KBM-7 (cell line): Measurements from ENCODE around the gene DAG1.

Experiments
- DNase-seq: peaks from one replicate; pipeline ENCODE4 v3.0.0-alpha.2; 2015
- in situ Hi-C: fragments of 300-500 bp; cut with MboI; formaldehyde crosslinking; loops from 2 replicates; pipeline ENCODE4 v1.14.3; 2020; ENCODE audit warnings: low sequenced_read_pairs, low pct_unique_long_range_greater_than_20kb, mixed read lengths

Gene DAG1

DNA sequence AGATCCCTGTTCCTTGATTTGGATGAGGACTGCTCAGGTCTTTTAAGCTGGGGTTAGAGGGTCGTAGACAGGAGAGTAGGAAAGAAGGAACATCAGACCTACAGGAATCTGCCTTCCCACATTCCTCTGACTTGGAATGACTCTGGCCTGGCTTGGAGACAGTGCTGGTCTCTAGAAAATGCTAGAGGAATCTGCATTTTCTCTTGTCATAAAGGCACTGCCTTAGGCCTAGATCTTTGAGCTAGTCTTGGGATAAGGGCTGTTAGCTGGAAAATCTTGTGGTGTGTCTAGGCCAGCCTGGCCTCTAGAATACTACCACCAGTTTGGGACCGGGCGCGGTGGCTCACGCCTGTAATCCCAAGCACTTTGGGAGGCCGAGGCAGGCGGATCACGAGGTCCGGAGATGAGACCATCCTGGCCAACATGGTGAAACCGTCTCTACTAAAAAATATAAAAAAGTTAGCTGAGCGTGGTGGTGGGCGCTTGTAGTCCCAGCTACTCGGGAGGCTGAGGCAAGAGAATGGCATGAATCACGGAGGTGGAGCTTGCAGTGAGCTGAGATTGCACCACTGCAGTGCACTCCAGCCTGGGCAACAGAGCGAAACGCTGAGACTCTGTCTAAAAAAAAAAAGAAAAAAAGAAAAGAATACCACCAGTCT is 66.9 kb downstream of the DAG1 start:
- no peak for DNase-seq
- in situ Hi-C loops, result no loop called here

DNA sequence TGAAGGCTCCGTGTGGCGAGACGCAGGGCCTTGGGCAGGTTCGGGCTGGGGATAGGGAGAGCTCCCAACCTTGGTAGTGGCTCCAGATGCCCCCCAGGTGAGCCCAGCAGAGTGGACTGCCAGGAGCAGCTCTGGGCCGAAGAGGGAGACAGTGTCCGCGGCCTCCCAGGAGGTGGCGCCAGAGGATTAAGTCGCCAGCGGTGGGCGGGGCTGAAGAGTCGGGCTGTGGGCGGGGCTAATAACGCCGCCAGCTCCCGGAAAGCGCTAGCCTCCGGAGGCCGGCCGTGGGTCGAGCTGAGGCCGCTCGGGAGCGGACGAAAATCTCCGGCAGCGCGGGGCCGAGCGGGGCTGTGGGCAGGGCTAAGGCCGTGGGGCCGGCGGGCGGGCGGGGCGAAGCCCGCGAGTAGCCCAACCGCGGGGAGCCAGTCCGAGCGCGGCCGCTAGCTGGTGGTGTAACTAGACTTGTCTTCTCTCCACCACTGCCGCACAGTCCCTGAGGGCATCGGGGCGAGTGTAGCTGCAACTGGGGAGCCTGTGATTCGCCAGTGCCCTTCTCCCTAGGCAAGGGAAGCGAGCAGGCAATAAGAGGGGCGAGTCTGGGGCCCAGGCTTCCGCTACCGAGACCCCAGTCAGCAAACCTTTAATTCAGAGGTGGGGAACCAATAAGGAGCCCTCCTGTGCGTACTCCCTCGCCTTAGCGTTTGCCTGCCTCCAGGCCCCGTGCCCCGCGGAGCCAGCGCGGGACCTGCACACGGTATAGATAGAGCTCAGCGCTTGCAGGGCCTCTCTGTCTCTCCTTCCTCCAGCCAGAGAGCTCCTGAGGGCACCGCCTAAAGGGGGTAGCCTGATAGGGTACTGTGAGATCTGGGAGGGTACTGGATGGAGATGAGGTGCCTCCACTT is 69.8 kb downstream of the DAG1 start:
- peak; percentile 93 for DNase-seq
- in situ Hi-C loops, result loop anchor here (10.0 kb wide), 1 partner anchor 135 kb away; the partner anchor contains the start of gene APEH

DNA sequence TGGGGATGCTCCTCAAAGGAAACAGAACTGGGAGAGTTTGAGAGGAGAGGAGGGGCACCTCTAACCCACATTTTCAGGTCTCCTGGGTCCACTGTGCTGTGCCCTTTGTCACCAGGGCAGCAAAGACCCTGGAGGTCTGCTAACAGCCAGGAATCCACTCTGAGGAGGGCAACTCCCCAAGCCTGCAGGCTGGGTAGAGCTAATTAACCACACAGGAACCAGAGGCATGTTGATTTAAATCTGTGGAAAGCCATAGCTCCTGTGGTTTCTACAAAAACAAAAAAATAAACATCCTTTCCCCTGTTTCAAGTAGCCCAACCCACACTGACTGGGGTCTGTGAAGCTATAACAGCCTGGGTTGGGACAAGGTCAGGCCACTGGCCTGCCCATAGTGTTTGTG is 82.0 kb downstream of the DAG1 start:
- DNase-seq, result no peak
- in situ Hi-C loops, result no loop called here

DNA sequence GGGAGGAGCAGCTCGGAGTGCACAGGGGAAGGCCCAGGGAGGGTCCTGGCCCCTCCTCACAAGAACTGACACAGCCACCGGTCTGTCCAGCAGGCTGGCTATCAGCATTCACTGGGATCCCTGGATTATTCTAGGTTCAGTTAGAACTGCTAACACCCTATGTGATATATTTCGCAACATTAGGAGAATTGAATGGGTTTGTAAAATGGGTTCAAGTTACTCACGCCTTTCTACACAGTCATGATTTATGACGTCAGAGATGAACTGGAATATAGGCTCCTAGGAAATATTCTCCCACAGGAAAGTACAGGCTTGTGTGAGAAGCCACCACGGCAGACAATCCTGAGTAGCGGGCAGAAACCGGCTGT is 83.2 kb downstream of the DAG1 start:
- in situ Hi-C loops, result no loop called here
- no peak for DNase-seq

DNA sequence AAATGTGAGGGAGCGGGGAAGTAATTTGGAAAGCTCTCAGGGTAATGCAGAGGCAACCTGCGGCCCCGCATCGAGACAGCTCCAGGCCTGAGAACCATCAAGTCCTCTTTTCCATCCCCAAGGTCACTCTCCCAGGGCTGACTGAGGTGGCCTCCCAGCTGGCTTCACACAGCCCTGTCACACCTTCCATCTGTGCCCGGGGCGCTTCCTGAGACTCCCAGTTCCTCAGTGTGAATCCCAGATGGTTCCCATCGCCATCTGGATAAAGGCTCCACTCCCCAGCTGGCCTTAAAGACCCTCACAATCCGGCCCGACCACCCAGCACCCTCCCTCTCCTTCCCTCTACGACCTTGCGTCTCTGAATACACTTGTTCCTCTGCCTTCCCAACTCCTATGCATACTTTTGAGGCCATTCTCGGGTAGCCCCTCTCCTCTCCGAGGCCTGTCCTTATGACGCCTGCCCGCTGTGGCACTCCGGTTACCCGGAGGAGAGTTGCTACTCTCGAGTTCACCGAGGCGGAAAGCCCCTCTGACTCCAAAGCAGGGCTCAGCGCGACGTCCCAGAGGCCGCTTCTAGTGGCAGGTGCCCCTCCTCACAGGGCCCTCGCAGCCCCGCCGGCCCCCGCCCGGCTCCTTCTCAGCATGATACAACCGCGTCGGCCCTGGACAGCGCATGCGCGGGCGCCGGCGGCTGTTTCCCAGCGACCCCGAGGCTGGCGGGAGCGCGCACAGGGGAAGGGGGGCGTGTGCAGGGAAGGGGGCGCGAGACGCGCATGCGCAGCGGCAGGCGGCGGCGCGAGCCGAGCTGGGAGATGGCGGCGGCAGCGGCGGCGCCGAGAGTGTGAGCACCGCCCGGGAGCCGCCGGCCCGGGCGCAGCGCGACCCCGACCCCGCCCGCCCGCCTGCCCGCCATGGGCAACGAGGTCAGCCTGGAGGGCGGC is 83.9 kb downstream of the DAG1 start, which contains the start of gene BSN:
Gene BSN (plus strand): TSS at position 786 of the 941 bp plus-strand sequence. CDS start 126 bp downstream, at position 912.
- peak; percentile 89 for DNase-seq
- in situ Hi-C loops, result no loop called here

DNA sequence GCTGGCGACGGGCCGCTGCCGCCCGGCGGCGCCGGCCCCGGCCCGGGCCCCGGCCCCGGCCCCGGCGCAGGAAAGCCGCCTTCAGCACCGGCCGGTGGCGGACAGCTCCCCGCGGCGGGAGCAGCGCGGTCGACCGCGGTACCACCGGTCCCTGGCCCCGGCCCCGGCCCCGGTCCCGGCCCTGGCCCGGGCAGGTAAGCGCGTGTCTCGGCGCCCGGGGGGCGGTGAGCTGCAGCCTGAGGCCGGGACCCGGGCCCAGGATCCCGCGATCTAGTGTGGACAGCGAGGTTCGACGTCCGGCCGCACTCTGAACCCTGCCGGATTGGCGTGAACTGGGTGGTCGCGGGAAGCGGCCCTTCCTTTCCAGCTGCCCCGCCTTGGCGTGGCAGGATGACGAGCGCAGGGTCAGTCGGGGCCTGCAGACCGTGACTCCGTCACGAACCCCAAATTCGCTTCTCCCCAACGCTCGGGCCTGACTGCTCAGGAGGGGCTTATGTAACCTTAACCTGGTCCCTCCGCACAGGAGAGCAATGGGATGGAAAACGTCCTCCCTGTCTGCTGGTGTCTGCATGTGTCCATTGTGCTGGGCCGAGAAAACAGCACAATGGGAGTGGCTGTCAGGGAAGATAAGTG is 84.7 kb downstream of the DAG1 start:
- DNase-seq, result no peak
- in situ Hi-C loops, result no loop called here

DNA sequence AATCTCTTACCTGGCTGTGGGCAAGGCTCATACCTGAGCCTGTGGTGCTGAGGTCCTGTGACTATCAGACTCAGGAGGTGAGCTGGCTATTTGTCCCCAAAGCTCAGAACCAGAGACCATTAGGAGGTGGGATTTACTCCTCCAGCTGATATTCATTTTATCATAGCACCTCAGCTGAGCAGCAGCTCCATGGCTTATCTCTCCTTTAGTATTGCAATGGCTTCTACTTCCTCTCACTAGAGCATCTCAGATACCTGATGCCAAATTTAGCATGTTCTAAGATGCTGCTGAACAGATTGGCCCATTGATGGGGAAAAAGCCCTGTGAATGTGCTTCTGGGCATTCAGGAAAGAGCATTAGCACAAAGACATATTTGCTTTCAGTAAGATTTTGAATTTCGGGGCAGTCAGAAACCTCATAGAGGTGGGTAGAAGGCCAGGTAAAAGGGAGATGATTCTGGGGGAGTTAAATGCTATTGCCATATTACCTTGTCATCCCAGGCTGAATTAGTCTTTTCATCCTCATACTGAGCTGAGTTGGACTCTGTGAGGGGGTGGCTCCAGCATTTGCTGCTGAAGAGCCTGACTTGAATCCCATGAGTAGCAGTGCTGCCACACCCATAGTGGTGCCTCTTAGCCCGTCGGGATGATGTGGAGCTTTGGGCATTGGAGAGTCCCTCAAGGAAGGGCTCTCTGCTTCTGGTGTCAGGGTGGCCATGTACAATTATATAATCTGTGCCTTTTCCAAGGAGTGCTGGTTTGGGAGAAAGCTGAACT is 86.6 kb downstream of the DAG1 start:
- DNase-seq, result no peak
- in situ Hi-C loops, result no loop called here

DNA sequence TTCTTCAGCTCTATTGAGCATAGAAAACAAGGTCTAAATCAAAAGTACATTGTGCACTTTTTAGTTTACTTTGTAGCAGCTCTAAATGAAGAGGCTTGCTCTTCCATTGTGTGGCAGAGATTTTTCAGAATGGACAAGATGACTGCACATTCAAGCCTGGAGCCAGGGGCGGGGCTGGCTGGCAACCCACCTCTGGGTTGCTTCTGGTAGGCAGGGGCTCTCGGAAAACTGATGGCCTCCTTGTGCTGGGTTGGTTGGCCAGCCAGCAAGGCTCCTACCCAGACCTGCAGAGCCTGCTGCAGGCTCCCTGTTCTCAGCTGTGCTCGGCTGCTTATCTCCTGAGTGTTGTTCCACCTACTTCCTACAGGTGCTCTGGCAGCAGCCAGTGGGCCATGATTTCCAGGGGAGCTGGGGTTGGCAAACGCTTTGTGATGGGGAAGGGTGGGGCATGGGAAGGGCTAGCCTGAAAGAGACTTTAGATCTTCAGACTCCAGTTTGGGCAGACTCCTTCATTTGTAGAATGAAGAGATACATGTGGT is 93.0 kb downstream of the DAG1 start:
- in situ Hi-C loops, result no loop called here
- no peak for DNase-seq

DNA sequence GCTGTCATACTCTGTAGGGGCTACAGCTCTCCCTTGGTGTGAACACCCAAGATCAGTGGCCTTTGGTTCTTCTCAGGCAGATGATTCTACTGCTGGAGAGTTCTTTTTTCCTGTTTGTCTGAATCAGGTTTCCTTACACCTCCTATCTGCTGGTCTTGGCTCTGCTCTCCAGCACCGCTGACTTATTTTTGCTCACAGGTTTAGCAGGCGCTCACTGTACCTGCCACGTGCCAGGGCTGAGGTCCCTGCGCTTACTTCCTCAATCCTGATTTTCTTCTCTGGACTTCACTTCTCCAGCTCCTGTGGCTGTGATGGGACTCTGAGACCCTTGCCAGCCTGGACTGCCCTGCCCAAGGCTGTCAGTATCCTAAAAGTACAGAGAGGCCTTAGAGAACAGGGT is 93.7 kb downstream of the DAG1 start:
- DNase-seq, result no peak
- in situ Hi-C loops, result no loop called here

DNA sequence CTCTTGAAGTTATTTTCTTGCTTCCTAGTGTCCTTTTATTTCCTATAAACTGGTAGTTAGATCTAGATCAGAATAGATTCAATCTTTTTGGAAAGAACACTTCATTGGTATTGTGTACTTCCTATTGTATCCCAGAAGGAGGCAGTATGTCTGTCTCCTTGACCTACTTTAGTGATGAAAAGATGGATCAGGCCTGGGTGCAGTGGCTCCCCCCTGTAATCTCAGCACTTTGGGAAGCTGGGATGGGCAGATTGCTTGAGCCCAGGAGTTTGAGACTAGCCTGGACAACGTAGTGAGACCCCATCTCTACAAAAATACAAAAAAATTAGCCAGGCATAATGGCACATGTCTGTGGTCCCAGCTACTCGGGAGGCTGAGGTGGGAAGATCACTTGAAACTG is 96.2 kb downstream of the DAG1 start:
- DNase-seq, result no peak
- in situ Hi-C loops, result no loop called here

DNA sequence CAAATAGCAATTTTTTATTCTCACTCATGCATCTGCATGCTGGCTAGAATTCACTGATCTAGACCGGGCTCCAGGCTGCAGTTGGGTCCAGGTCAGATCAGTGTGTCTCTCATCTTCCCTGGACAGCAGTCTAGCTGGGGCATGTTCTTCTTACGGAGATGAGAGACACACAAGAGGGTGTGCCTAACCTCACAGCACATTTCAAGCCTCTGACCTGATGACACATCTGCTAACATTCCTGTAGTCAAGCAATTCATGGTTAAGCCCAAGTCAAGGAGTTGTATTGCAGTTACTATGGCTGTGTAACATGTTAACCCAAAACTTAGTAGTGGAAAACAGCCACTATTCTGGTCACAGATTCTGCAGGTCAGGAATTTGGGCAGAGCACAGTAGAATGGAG is 97.3 kb downstream of the DAG1 start:
- in situ Hi-C loops, result no loop called here
- no peak for DNase-seq

DNA sequence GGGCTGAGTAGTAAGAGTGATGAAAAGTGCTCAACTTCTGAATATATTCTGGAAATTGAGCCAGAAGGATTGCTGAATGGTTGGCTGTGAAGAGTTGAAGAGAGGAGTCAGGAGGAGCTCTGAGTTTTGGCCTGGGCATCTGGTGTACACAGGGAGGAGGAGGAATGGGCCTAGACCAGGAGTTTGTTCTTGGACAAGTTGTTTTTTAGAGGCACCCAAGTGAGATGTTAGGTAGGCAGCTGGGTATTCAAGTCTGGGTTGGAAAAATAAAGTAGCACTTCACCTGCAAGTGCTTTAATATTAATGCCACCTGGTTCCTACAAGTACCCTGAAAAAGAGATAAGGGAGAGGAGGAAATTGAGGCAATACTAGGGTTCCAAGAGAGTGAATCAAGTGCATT is 98.9 kb downstream of the DAG1 start:
- in situ Hi-C loops, result no loop called here
- no peak for DNase-seq

DNA sequence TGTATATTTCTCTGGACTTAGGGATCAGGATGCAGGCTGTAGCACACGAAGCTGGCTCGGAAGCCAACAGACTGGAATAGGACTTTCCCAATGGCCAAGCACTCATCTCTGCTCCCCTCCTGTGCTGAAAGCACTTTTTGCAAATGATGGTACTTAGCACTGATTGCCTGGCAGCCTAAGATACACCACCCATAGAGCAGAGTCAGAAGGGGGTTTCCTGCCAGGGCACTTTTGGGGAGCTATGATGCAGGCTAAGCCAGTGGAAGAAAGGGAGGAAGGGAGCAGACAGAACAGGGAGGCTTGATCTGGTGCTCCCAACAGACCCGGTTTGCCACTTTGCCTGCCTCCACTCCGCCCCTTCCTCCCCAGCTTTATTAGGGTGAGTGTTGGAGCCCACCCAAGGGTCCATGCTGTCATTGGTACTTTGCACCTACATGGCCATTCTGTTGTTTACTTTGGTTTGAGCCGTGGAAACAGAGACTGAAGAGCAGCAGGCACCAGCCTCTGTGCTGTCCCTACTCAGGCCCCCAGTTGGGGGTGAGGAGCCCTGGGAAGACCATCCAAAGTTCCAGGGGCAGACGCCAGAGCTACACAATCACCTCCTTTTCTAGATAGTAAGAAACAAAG is 100.1 kb downstream of the DAG1 start:
- in situ Hi-C loops, result no loop called here
- no peak for DNase-seq

DNA sequence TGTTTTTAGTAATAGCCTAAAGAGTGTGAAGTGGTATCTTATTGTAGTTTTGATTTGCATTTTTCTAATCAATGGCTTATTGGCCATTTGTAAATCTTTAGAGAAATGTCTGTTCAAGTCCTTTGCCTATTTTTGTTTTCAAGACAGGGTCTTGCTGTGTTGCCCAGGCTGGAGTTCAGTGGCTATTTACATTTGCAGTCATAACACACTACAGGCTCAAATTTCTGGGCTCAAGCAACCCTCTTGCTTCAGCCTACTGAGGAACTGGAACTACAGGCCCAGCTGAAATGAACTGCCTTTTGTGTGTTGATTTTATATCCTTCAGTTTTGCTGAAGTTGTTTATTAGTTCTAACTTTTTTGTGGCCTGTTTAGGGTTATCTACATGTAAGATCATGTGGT is 112.1 kb downstream of the DAG1 start:
- no peak for DNase-seq

More for the DNA sequence above, 112.1 kb downstream of the DAG1 start:
- in situ Hi-C loops, result no loop called here
